ENCODE results near the gene EHHADH.

GRCh38 chr3:185195652-185196051 lies 58.2 kb downstream of the EHHADH start:
- TF ChIP-seq ZBTB33 (IDR thresholded peaks at IDR 0.05; ENCODE audit: borderline replicate concordance, low read depth) (no peak), EP300 (IDR thresholded peaks at IDR 0.05; ENCODE audit: borderline replicate concordance in 1 of 2, low read depth in 1 of 2, low read length in 1 of 2) (no peak), CTCF (IDR thresholded peaks at IDR 0.05) (no peak)
